G401.6 (cell line): Measurements from ENCODE around the gene EXOC3.
"Not testable (repeated sequence)": the region's sequence is repeated elsewhere in the genome, so short reads cannot be mapped to it uniquely, and the experiment has no call there.

Experiments
- FAIRE-seq: peaks from 2 replicates; lab custom pipeline; 2012; peaks lifted over from hg19 to GRCh38; lab: Jason Lieb, UNC

EXOC3 gene

GRCh38 chr5:474232-474839 lies 31.4 kb downstream of the EXOC3 start:
- FAIRE-seq, result not testable (repeated sequence)

GRCh38 chr5:474840-475661 lies 32.1 kb downstream of the EXOC3 start:
- FAIRE-seq, result no peak

- FAIRE-seq, result no peak
Measured at GRCh38 chr5:475704-476101, 32.7 kb downstream of the EXOC3 start.

- no peak for FAIRE-seq
Measured at GRCh38 chr5:476102-476813, 33.3 kb downstream of the EXOC3 start.

GRCh38 chr5:476814-477175 lies 33.8 kb downstream of the EXOC3 start:
- no peak for FAIRE-seq

- no peak for FAIRE-seq
Measured at GRCh38 chr5:477247-477646, 34.3 kb downstream of the EXOC3 start.

- no peak for FAIRE-seq
Measured at GRCh38 chr5:477871-478270, 34.9 kb downstream of the EXOC3 start.

GRCh38 chr5:478369-478981 lies 35.5 kb downstream of the EXOC3 start:
- FAIRE-seq, result no peak

GRCh38 chr5:478982-479535 lies 36.1 kb downstream of the EXOC3 start:
- FAIRE-seq, result no peak

GRCh38 chr5:479566-480319 lies 36.8 kb downstream of the EXOC3 start:
- FAIRE-seq, result no peak

GRCh38 chr5:481347-481746 lies 38.4 kb downstream of the EXOC3 start:
- no peak for FAIRE-seq

GRCh38 chr5:482021-482420 lies 39.0 kb downstream of the EXOC3 start:
- FAIRE-seq, result no peak

GRCh38 chr5:482506-482905 lies 39.5 kb downstream of the EXOC3 start:
- FAIRE-seq, result no peak

GRCh38 chr5:483011-483410 lies 40.0 kb downstream of the EXOC3 start:
- FAIRE-seq, result no peak

- FAIRE-seq, result no peak
Measured at GRCh38 chr5:483434-484140, 40.6 kb downstream of the EXOC3 start.

- no peak for FAIRE-seq
Measured at GRCh38 chr5:484556-484955, 41.6 kb downstream of the EXOC3 start.

GRCh38 chr5:485113-485945 lies 42.4 kb downstream of the EXOC3 start:
- FAIRE-seq, result no peak

GRCh38 chr5:485946-486491 lies 43.0 kb downstream of the EXOC3 start:
- FAIRE-seq, result no peak

- FAIRE-seq, result not testable (repeated sequence)
Measured at GRCh38 chr5:486597-486996, 43.6 kb downstream of the EXOC3 start.

GRCh38 chr5:488241-488640 lies 45.3 kb downstream of the EXOC3 start:
- no peak for FAIRE-seq
